SK-N-SH treated with all-trans-retinoic acid at 6 μM for 48 hours (cell line): ENCODE results near the gene SMTNL1.

Source experiments
- OSR1 ChIP-seq: fragments of 250-450 bp; sonication (Bioruptor Pico); IDR thresholded peaks from 2 replicates; pipeline ENCODE4 v1.8.0; 2022; ENCODE audit warnings: moderate library complexity, mild to moderate bottlenecking, inconsistent platforms
- RARB ChIP-seq: fragments of 250-450 bp; sonication (Bioruptor Pico); IDR thresholded peaks from 2 replicates; pipeline ENCODE4 v1.8.0; 2021; ENCODE audit warnings: mild to moderate bottlenecking, moderate library complexity
- SNAI2 ChIP-seq: fragments of 250-450 bp; sonication (Bioruptor Pico); IDR thresholded peaks from 2 replicates; pipeline ENCODE4 v1.5.0; 2020; ENCODE audit warnings: mild to moderate bottlenecking, moderate library complexity
- TOX ChIP-seq: fragments of 250-450 bp; sonication (Bioruptor Pico); IDR thresholded peaks from 2 replicates; pipeline ENCODE4 v1.8.0; 2021; ENCODE audit warnings: mild to moderate bottlenecking, moderate library complexity, borderline replicate concordance
- ZFP3 ChIP-seq: fragments of 250-450 bp; sonication (Bioruptor Pico); IDR thresholded peaks from 2 replicates; pipeline ENCODE4 v1.5.0; 2020; ENCODE audit warnings: mild to moderate bottlenecking, moderate library complexity
- ZFP30 ChIP-seq: fragments of 450-650 bp; formaldehyde crosslinking; IDR thresholded peaks from 2 replicates; pipeline ENCODE4 v1.5.0; 2022; ENCODE audit warnings: mild to moderate bottlenecking, moderate library complexity
- TF ChIP-seq, protein P1 (sequence below): fragments of 250-450 bp; sonication (Bioruptor Pico); IDR thresholded peaks from 2 replicates; pipeline ENCODE4 v1.8.0; 2021; ENCODE audit warnings: low read depth, mild to moderate bottlenecking, moderate library complexity, borderline replicate concordance
- TF ChIP-seq, protein P2 (sequence below): fragments of 250-450 bp; sonication (Bioruptor Pico); IDR thresholded peaks from 2 replicates; pipeline ENCODE4 v1.5.1; 2020; ENCODE audit warnings: low read depth, mild to moderate bottlenecking, moderate library complexity

- TF ChIP-seq RARB, result no peak
- TF ChIP-seq, protein P1, sequence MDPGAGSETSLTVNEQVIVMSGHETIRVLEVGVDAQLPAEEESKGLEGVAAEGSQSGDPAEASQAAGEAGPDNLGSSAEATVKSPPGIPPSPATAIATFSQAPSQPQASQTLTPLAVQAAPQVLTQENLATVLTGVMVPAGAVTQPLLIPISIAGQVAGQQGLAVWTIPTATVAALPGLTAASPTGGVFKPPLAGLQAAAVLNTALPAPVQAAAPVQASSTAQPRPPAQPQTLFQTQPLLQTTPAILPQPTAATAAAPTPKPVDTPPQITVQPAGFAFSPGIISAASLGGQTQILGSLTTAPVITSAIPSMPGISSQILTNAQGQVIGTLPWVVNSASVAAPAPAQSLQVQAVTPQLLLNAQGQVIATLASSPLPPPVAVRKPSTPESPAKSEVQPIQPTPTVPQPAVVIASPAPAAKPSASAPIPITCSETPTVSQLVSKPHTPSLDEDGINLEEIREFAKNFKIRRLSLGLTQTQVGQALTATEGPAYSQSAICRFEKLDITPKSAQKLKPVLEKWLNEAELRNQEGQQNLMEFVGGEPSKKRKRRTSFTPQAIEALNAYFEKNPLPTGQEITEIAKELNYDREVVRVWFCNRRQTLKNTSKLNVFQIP (CRISPR knock-in tag), result no peak
- no peak for TF ChIP-seq TOX (CRISPR knock-in tag)
- TF ChIP-seq ZFP3 (CRISPR knock-in tag), result no peak
- no peak for TF ChIP-seq ZFP30
- no peak for TF ChIP-seq OSR1
- no peak for TF ChIP-seq SNAI2
- TF ChIP-seq, protein P2, sequence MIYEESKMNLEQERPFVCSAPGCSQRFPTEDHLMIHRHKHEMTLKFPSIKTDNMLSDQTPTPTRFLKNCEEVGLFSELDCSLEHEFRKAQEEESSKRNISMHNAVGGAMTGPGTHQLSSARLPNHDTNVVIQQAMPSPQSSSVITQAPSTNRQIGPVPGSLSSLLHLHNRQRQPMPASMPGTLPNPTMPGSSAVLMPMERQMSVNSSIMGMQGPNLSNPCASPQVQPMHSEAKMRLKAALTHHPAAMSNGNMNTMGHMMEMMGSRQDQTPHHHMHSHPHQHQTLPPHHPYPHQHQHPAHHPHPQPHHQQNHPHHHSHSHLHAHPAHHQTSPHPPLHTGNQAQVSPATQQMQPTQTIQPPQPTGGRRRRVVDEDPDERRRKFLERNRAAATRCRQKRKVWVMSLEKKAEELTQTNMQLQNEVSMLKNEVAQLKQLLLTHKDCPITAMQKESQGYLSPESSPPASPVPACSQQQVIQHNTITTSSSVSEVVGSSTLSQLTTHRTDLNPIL (CRISPR knock-in tag), result no peak
These were observed 7.2 kb downstream of the SMTNL1 start for GRCh38 chr11:57544566-57544965.
